GM19099 (cell line): ENCODE measurements around the gene ASB1.

ENCODE experiments used
- POLR2A ChIP-seq: IDR thresholded peaks from 3 replicates; pipeline ENCODE4 v1.6.1; 2011; ENCODE audit warnings: low read depth; ENCODE audit not compliant: insufficient read length; ENCODE audit errors: extremely low read depth

The ASB1 gene

GRCh38 chr2:238441262-238442114 is 14.8 kb downstream of the ASB1 start:
- no peak for TF ChIP-seq POLR2A

GRCh38 chr2:238444242-238444641 is 17.5 kb downstream of the ASB1 start:
- TF ChIP-seq POLR2A, result no peak

- TF ChIP-seq POLR2A, result no peak
These were observed 18.9 kb downstream of the ASB1 start for GRCh38 chr2:238445409-238446190.

DNA sequence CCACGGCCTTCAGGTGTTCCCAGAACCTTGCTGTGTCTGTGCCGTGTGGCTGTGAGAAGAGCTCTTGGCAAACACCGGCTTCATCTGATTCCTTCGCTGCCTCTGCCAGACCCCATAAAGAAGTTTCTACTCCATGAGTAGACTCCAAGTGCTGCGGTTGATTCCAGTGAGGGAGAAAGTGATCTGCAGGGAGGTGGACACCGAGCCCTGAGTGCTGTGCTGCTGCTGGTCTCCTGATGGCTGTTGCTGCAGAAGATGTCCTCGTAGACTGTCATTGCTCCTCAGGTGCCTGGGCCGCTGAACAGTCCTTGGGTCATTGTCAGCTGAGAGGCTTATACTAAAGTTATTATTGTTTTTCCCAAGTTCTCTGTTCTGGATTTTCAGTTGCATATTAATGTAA is 19.6 kb downstream of the ASB1 start:
- TF ChIP-seq POLR2A, result no peak

- TF ChIP-seq POLR2A, result no peak
These were observed 21.6 kb downstream of the ASB1 start for GRCh38 chr2:238448031-238448955.

GRCh38 chr2:238449241-238449640 is 22.5 kb downstream of the ASB1 start:
- TF ChIP-seq POLR2A, result no peak

DNA sequence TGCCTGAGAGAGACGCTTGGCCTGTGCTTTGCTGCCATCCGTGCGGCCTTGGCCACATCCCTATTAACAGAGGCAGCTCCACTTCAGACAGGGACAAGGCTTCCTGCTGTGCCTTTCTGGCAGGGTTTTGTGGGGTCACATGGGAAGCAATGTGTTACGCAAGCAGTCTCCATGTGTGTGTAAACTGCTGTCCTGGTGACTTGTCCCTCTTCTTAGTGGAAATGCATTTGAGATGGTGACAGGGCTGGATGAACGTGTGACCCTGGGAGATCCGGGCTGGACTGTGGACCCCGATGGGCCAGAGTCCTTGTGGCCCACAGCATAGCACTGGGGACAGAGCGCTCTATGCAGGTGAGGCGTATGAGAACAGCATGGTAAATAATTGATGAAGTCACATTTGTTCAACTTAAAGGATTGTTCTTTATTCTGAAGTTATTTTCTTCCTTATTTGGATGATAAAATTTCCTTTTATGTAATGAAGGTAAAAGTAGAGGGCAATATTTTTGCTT is 23.2 kb downstream of the ASB1 start:
- TF ChIP-seq POLR2A, result no peak

GRCh38 chr2:238450440-238450861 is 23.7 kb downstream of the ASB1 start:
- no peak for TF ChIP-seq POLR2A

GRCh38 chr2:238453842-238454241 is 27.1 kb downstream of the ASB1 start:
- TF ChIP-seq POLR2A, result no peak

- no peak for TF ChIP-seq POLR2A
These were observed 29.7 kb downstream of the ASB1 start for GRCh38 chr2:238456449-238456848.

DNA sequence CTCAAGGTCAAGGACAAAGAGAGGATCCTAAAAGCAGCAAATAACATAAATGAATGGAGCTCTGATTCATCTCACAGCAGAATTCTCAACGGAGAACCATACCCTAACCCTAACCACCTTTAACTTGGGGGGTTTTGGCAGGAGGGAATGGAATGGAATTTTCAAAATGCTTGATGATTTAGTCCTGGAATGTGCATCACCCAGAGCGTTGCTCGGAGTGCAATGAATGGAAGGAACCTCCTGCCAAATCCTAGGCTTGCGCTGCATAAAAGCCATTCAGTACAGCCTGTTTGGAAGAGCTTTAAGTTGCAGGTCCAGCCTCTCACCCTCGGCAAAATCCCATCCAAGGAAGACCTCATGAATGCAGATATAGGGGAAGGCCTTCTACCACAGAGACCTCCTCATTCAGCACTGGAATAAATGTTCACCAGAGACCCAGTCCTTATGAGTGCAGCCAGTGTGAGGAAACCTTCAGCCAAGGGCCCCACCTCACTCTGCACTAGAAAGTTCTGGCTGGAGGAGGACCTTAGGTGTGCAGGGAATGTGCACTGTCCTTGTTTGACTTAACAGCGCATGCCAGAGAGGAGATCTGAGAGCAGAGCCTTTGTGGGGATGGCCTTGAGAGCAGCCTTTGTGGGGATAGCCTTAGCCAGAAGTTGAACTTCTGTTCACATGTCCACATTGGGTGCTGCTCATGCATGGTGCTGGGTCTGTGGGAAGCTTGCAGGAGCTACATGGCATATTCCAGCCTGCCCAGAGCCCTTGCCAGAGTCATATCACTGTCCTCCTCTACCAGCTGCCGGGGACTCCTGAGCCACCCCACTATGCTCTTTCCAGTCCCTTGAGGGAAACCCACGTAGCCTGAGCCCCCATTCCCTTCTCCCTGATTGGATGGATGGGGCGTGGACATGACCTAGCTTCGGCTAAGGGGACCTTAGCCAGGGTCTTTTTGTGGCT is 30.5 kb downstream of the ASB1 start:
- no peak for TF ChIP-seq POLR2A

DNA sequence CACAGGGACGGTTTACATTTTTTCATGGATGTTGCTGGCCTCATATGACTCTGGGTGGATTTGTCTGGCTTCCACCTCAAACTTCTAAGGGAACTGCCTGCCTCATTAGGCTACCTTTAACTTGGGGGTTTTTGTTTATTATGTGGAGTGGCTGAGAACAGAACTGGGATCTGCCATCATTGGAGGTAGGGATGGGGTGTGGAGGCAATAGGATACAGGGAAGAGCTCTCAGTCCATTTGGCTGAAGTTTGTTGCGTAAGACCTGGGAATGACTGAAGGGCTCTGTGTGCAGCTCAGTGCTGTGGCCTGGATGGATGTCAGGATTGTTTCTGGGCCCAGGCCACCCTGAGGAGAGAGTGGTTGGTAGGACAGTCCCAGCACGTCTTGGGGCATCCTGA is 31.2 kb downstream of the ASB1 start:
- no peak for TF ChIP-seq POLR2A

DNA sequence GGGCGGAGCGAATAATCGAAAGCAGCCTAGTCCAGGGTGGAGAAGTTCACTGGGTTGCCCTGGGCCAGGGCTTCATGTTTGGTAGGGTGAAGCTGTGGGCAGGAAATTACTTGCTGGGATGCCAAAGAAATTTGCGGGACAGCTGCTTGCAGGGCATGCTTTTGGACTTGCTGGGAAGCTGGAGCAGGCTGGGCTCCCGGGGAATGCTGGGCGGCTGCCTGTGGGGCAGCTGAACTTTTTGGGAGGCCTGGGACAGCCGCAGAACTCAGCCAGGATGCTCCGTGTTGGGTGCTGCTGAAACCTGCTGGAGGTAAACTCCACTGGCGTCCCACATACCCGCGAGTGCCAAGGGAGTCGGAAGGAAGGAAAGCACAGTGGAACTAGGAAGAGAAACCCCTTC is 31.9 kb downstream of the ASB1 start:
- TF ChIP-seq POLR2A, result no peak

- no peak for TF ChIP-seq POLR2A
These were observed 32.4 kb downstream of the ASB1 start for GRCh38 chr2:238459081-238459629.

DNA sequence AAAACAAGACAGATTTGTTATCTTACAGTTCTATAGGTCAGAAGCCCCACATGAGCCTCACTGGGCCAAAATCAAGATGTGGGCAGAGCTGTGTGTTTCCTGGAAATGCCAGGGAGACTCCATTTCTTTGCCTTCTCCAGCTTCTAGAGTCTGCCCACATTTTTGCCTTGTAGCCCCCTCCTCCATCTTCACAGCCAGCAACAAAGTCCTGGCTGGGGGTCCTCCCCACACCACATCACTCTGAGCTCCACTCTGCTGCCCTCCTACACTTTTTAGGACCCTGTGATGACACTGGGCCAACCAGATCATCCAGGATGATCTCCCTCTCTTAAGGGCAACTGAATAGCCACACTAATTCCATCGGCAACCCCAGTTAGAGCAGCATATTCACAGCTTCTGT is 34.3 kb downstream of the ASB1 start:
- TF ChIP-seq POLR2A, result no peak
